HL-60 (cell line): ENCODE results near the gene CFAP46.
"Not testable (repeated sequence)": the region's sequence is repeated elsewhere in the genome, so short reads cannot be mapped to it uniquely, and the experiment has no call there.

Experiments used
- DNase-seq, 2 experiments: peaks; one replicate each; pipeline ENCODE4 v3.0.0-alpha.2; 2010 to 2020; ENCODE audit warnings: low read depth in 1 of 2, low spot score in 1 of 2
- H3K27ac ChIP-seq: fragments of 250-450 bp; sonication (Bioruptor Pico); replicated peaks from 2 replicates; pipeline ENCODE4 v1.5.1; 2020; ENCODE audit warnings: mild to moderate bottlenecking, moderate library complexity
- H3K27me3 ChIP-seq: fragments of 250-450 bp; sonication (Bioruptor Pico); 2 replicates; pipeline ENCODE4 v1.5.1; 2021; ENCODE audit warnings: mild to moderate bottlenecking, moderate library complexity; ENCODE audit not compliant: insufficient read depth, poor library complexity, severe bottlenecking
- H3K4me3 ChIP-seq: replicated peaks from 2 replicates; pipeline ENCODE4 v1.5.1; 2011; ENCODE audit warnings: mild to moderate bottlenecking, control low read depth, low read length; ENCODE audit not compliant: insufficient read depth
- GABPA ChIP-seq: IDR thresholded peaks from 2 replicates; pipeline ENCODE4 v1.6.1; 2012; ENCODE audit warnings: low read depth
- POLR2AphosphoS5 ChIP-seq: IDR thresholded peaks from 2 replicates; pipeline ENCODE4 v1.6.1; 2012; ENCODE audit warnings: low read depth
- REST ChIP-seq: IDR thresholded peaks from 2 replicates; pipeline ENCODE4 v1.6.1; 2012; ENCODE audit warnings: low read depth; ENCODE audit not compliant: insufficient replicate concordance
- SPI1 ChIP-seq: IDR thresholded peaks from 2 replicates; pipeline ENCODE4 v1.6.1; 2012; ENCODE audit warnings: low read depth, mild to moderate bottlenecking, borderline replicate concordance
- TF ChIP-seq, protein P1 (sequence below): IDR thresholded peaks from one replicate; pipeline ENCODE4 v1.5.1; 2011; ENCODE audit warnings: low read length, control low read depth, inconsistent platforms; ENCODE audit not compliant: insufficient read depth

Gene CFAP46

DNA sequence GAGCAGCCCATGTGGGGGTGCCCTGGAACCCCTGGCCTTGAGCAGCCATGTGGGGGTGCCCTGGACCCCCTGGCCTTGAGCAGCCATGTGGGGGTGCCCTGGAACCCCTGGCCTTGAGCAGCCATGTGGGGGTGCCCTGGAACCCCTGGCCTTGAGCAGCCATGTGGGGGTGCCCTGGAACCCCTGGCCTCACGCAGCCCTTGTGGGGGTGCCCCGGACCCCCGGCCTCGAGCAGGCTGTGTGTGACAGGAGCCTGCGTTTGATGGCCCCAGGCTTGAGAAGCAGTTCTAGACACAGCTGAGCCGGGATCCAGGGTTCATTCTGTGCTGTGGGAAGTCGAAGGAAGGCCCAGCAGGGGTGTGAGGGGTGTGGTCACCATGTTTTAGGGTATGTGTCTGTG lies 19.0 kb downstream of the CFAP46 start:
- not testable (repeated sequence) for DNase-seq, H3K27ac ChIP-seq, H3K27me3 ChIP-seq, H3K4me3 ChIP-seq

DNA sequence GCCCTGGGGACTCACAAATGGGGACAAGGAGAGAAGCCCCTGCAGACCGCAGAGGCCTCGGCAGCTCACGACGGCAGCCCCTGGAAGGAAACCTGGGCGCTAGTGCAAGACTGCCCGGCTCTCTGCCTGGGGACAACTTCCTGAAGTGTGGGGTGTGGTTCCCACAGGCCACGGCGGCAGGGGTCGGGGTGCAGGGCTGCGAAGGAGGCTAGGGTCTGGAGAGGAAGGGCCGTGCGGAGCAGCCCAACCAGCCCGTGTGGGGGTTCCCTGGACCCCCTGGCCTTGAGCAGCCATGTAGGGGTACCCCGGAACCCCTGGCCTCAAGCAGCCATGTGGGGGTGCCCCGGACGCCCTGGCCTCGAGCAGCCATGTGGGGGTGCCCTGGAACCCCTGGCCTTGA lies 19.5 kb downstream of the CFAP46 start:
- H3K27me3 ChIP-seq, result no peaks in the 10 kb centered on the region
- TF ChIP-seq GABPA, result no peak
- TF ChIP-seq REST, result no peak
- no peak for TF ChIP-seq POLR2AphosphoS5
- TF ChIP-seq, protein P1, sequence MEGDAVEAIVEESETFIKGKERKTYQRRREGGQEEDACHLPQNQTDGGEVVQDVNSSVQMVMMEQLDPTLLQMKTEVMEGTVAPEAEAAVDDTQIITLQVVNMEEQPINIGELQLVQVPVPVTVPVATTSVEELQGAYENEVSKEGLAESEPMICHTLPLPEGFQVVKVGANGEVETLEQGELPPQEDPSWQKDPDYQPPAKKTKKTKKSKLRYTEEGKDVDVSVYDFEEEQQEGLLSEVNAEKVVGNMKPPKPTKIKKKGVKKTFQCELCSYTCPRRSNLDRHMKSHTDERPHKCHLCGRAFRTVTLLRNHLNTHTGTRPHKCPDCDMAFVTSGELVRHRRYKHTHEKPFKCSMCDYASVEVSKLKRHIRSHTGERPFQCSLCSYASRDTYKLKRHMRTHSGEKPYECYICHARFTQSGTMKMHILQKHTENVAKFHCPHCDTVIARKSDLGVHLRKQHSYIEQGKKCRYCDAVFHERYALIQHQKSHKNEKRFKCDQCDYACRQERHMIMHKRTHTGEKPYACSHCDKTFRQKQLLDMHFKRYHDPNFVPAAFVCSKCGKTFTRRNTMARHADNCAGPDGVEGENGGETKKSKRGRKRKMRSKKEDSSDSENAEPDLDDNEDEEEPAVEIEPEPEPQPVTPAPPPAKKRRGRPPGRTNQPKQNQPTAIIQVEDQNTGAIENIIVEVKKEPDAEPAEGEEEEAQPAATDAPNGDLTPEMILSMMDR, result no peak
- TF ChIP-seq SPI1, result no peak
- no peak overlapping the region for H3K27ac ChIP-seq
- H3K4me3 ChIP-seq, result no peak overlapping the region
- DNase-seq, result no peak

DNA sequence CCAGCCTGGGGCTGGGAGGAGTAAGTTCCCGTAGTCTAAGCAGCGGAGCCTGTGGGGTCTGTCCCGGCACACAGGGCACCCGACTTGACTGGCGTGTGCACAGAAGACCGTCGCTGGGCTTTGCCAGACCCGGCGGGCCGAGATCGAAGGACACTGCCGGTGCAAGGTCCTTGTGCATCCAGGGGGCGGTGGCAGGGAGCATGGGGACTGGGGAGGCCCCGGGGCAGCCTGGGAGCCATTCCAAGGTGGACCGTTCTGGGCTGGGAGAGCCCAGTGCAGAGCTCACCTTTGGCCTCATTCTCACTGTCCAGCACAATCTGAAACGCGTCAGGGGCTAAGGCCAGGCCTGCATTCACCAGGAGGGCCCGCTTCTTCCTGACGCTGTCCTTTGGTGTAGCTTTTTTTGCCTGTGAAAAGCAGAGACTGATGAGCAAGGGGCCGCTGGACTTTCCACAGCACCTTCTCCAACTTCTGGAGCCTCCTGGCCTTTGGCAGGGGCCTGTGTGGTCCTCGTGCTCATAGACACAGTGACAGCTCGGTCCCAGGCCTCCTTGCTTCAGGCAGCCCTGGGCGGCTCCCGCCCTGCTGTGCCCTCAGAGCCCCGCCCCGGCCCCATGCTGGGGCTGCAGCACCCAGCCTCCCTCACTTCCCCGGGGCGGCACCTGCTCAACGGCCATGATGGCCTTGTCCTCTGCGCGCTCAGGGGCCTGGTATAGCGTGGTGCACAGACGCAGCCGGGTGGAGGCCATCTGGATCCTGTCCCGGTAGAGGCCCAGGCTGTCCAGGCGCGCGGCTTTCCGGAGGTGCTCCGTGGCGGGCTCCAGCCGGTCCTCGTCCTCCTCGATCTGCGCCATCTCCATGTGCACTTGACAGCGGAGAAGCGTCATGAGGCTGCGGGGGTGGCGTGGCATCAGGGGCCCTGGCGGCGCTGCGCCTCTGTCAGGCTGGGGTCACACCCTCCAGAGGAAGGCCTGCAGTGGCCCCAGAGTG lies 20.3 kb downstream of the CFAP46 start:
- TF ChIP-seq, protein P1, result no peak
- TF ChIP-seq POLR2AphosphoS5, result no peak
- no peak for TF ChIP-seq SPI1
- TF ChIP-seq GABPA, result no peak
- no peak for TF ChIP-seq REST
- Histone ChIP-seq H3K4me3 (no peak overlapping the region), H3K27me3 (no peaks in the 10 kb centered on the region), H3K27ac (no peak overlapping the region)
- DNase-seq, result no peak

- Histone ChIP-seq H3K27ac (no peak overlapping the region), H3K27me3 (no peaks in the 10 kb centered on the region), H3K4me3 (no peak overlapping the region)
- TF ChIP-seq SPI1 (no peak), GABPA (no peak), POLR2AphosphoS5 (no peak), REST (no peak)
- TF ChIP-seq, protein P1, result no peak
- no peak for DNase-seq
These were observed 21.3 kb downstream of the CFAP46 start for GRCh38 chr10:132921086-132921485.
